Hepatocyte (in vitro differentiated cells): ENCODE data around the gene SLC16A2. TPM values are rescaled to one million over a fixed set of nuclear protein-coding genes. Genes with fewer than 3 reads are reported as not detected.

ENCODE experiments used
- DNase-seq: peaks from one replicate; pipeline ENCODE4 v3.0.0-alpha.2; 2016; ENCODE audit warnings: low spot score
- H2AFZ ChIP-seq: fragments of 200-600 bp; sonication (generic); 2 replicates; pipeline ENCODE4 v1.6.0; 2016; ENCODE audit warnings: antibody characterized with exemption, mild to moderate bottlenecking
- H3K27ac ChIP-seq: fragments of 200-600 bp; sonication (generic); 2 replicates; pipeline ENCODE4 v1.5.1; 2016; ENCODE audit warnings: mild to moderate bottlenecking
- H3K27me3 ChIP-seq: fragments of 200-600 bp; sonication (generic); 2 replicates; pipeline ENCODE4 v1.6.1; 2016
- H3K36me3 ChIP-seq: fragments of 200-600 bp; sonication (generic); replicated peaks from 2 replicates; pipeline ENCODE4 v1.5.1; 2016; ENCODE audit warnings: low read depth; ENCODE audit not compliant: insufficient read depth
- H3K4me1 ChIP-seq: fragments of 200-600 bp; sonication (generic); 2 replicates; pipeline ENCODE4 v1.5.1; 2016; ENCODE audit warnings: mild to moderate bottlenecking, moderate library complexity; ENCODE audit not compliant: insufficient read depth
- H3K4me2 ChIP-seq: fragments of 200-600 bp; sonication (generic); 2 replicates; pipeline ENCODE4 v1.6.0; 2016
- H3K4me3 ChIP-seq: fragments of 200-600 bp; sonication (generic); 2 replicates; pipeline ENCODE4 v1.5.1; 2016; ENCODE audit warnings: mild to moderate bottlenecking
- H3K79me2 ChIP-seq: fragments of 200-600 bp; sonication (generic); 2 replicates; pipeline ENCODE4 v1.6.0; 2017; ENCODE audit warnings: mild to moderate bottlenecking
- H3K9me2 ChIP-seq: fragments of 200-600 bp; sonication (generic); replicated peaks from 2 replicates; pipeline ENCODE4 v1.6.0; 2017; ENCODE audit warnings: mild to moderate bottlenecking; ENCODE audit not compliant: insufficient read depth
- H3K9me3 ChIP-seq: fragments of 200-600 bp; sonication (generic); 2 replicates; pipeline ENCODE4 v1.5.1; 2016; ENCODE audit warnings: low read depth, mild to moderate bottlenecking
- H4K20me1 ChIP-seq: fragments of 200-600 bp; sonication (generic); 2 replicates; pipeline ENCODE4 v1.6.0; 2016; ENCODE audit warnings: mild to moderate bottlenecking; ENCODE audit not compliant: insufficient read depth, poor library complexity, severe bottlenecking
- EZH2 ChIP-seq: fragments of 200-600 bp; sonication (generic); IDR thresholded peaks from 2 replicates; pipeline ENCODE4 v1.6.1; 2016; ENCODE audit warnings: antibody characterized with exemption, mild to moderate bottlenecking, borderline replicate concordance
- EZH2phosphoT487 ChIP-seq: fragments of 200-600 bp; sonication (generic); IDR thresholded peaks from one replicate; pipeline ENCODE4 v1.6.1; 2018; ENCODE audit warnings: antibody characterized with exemption, mild to moderate bottlenecking, low read depth, moderate library complexity; ENCODE audit not compliant: unreplicated experiment, severe bottlenecking
- WGBS: methylation state at CpG from one replicate; pipeline ENCODE4 v1.1.6; 2016; ENCODE audit warnings: low lambda C conversion rate; ENCODE audit errors: missing lambda C conversion rate; 5-methylcytosine and 5-hydroxymethylcytosine counted together
- polyA plus RNA-seq: library from polyadenylated mRNA; unstranded; fragments of >200 nt; fragmentation: Nextera tagmentation; extraction: Ambion mirVana; gene quantifications from 2 replicates; pipeline ENCODE4 v1.2.1, GENCODE V29; 2016
- total RNA-seq: library from RNA; depleted of rRNA; stranded (reverse); fragments of >200 nt; gene quantifications from 2 replicates; pipeline ENCODE4 v1.2.3, GENCODE V29; 2014
- TF ChIP-seq, protein P1 (sequence below): fragments of 200-600 bp; sonication (generic); IDR thresholded peaks from 2 replicates; pipeline ENCODE4 v1.5.1; 2016; ENCODE audit warnings: antibody characterized with exemption, mild to moderate bottlenecking; ENCODE audit not compliant: poor library complexity

SLC16A2 gene
- total and polyA plus RNA-seq, 2 experiments from 2014 or later: 7.7 to 11.2 TPM

DNA sequence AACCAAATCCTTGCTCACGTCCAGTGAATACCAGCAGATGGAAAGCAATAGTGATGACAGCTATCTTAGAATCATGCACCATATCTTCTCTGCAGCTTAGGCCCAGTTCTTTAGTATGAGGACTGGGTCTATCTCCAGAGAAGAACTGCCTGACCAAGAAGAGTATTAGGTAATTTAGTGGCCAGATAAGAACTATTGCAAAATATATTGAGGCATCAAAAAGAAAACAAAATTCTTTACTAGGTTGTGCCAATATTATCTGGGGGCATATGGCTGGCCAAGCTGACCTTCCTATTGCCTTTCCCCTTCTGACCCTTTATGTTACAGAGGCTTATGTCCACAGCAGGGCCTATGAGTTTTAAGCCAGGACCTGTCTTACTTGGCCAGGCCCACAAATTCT, 101.9 kb downstream of the SLC16A2 start:
- no peak overlapping the region for H2AFZ ChIP-seq
- TF ChIP-seq EZH2phosphoT487 (no peak), EZH2 (no peak)
- TF ChIP-seq, protein P1, sequence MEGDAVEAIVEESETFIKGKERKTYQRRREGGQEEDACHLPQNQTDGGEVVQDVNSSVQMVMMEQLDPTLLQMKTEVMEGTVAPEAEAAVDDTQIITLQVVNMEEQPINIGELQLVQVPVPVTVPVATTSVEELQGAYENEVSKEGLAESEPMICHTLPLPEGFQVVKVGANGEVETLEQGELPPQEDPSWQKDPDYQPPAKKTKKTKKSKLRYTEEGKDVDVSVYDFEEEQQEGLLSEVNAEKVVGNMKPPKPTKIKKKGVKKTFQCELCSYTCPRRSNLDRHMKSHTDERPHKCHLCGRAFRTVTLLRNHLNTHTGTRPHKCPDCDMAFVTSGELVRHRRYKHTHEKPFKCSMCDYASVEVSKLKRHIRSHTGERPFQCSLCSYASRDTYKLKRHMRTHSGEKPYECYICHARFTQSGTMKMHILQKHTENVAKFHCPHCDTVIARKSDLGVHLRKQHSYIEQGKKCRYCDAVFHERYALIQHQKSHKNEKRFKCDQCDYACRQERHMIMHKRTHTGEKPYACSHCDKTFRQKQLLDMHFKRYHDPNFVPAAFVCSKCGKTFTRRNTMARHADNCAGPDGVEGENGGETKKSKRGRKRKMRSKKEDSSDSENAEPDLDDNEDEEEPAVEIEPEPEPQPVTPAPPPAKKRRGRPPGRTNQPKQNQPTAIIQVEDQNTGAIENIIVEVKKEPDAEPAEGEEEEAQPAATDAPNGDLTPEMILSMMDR: no peak
- 63% methylated on average over 1 of the region's 1 CpG for WGBS

DNA sequence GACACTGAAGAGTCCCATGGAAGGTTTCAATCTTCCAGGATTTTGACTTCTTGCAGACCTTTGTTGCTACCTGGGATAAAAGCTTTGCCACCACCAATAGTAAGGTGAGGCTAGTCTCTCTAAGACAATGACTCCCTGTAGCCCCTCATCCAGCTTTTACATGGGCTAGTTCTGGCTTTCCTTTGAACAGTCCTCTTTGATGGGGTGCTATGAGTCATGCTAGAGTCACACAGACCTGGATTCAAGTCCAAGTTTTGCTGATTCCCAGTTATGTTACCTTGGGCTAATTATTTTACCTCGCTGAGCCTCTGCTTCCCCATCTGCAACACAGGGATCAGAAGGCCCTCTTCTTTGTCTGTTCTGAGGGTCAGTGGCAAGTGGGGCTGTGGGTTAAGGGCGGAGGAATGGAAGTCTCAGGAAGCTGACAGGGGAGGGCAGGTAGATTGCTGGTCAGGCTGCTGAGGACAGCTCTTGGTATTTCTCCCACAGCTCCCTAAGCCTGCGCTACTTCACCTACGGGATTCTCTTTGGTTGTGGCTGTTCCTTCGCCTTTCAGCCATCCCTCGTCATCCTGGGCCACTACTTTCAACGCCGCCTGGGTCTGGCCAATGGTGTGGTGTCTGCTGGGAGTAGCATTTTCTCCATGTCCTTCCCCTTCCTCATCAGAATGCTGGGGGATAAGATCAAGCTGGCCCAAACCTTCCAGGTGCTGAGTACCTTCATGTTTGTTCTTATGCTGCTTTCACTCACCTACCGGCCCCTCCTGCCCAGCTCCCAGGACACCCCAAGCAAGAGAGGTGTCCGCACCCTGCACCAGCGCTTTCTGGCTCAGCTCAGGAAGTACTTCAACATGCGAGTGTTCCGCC, 102.8 kb downstream of the SLC16A2 start:
- no peaks in the 10 kb centered on the region for H3K36me3 ChIP-seq
- no peaks in the 10 kb centered on the region for H3K9me2 ChIP-seq
- no peaks in the 10 kb centered on the region for H4K20me1 ChIP-seq
- no peaks in the 10 kb centered on the region for H3K27me3 ChIP-seq
- H3K9me3 ChIP-seq: no peaks in the 10 kb centered on the region
- H3K27ac ChIP-seq: no peak overlapping the region
- H2AFZ ChIP-seq: no peak overlapping the region
- no peak for DNase-seq
- H3K79me2 ChIP-seq: no peaks in the 10 kb centered on the region
- H3K4me2 ChIP-seq: no peak overlapping the region
- H3K4me3 ChIP-seq: no peak overlapping the region
- H3K4me1 ChIP-seq: peaks cover 9% of the 10 kb centered on the region
- TF ChIP-seq EZH2phosphoT487: no peak
- TF ChIP-seq, protein P1: no peak
- TF ChIP-seq EZH2: no peak
- WGBS: 78% methylated on average over 13 of the region's 13 CpGs

More for the DNA sequence above, 101.9 kb downstream of the SLC16A2 start:
- Histone ChIP-seq H3K4me2 (no peak overlapping the region), H3K27me3 (no peaks in the 10 kb centered on the region), H3K9me2 (no peaks in the 10 kb centered on the region), H3K27ac (peak overlapping the region; percentile 66), H3K9me3 (no peaks in the 10 kb centered on the region), H3K79me2 (no peaks in the 10 kb centered on the region), H3K4me3 (no peak overlapping the region), H4K20me1 (no peaks in the 10 kb centered on the region), H3K4me1 (peaks cover 9% of the 10 kb centered on the region), H3K36me3 (no peaks in the 10 kb centered on the region)
- DNase-seq: no peak

DNA sequence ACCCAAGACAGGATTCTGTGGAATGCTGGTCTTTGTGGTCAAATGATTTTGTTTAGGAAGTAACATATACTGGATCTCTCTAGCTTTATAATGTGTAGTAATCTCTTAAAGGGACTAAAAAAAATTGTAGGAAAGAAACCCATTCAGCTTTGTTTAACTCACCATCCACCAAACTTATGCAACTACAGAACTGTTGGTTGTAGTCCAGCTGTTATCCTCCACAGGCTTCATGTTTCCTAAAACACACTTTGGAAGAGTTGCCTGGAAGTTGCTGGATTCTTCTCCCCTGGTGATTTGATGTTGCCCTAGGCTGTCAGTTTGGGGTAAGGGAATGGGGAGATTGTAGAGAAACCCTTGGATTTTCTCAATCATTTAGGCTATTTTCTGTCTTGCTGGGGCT, 103.8 kb downstream of the SLC16A2 start:
- TF ChIP-seq EZH2phosphoT487 (no peak), EZH2 (no peak)
- TF ChIP-seq, protein P1: no peak
- Histone ChIP-seq H3K4me2 (no peak overlapping the region), H3K79me2 (no peaks in the 10 kb centered on the region), H3K9me2 (no peaks in the 10 kb centered on the region), H2AFZ (no peak overlapping the region), H3K27me3 (no peaks in the 10 kb centered on the region), H3K4me1 (peaks cover 9% of the 10 kb centered on the region), H4K20me1 (no peaks in the 10 kb centered on the region), H3K27ac (no peak overlapping the region), H3K36me3 (no peaks in the 10 kb centered on the region), H3K4me3 (no peak overlapping the region), H3K9me3 (no peaks in the 10 kb centered on the region)
- DNase-seq: no peak
